Esophagus muscularis mucosa (tissue), 4 donors: ENCODE measurements around the gene FAM222B.

ENCODE experiments used
- EP300 ChIP-seq: sonication (generic); formaldehyde crosslinking; IDR thresholded peaks from one replicate; pipeline ENCODE4 v1.6.1; 2017; ENCODE audit warnings: antibody characterized with exemption
- POLR2A ChIP-seq: fragments of 450-650 bp; IDR thresholded peaks from one replicate; pipeline ENCODE4 v1.6.1; 2017; ENCODE audit warnings: antibody characterized with exemption, moderate library complexity, mild to moderate bottlenecking, low read depth
- POLR2AphosphoS5 ChIP-seq, 2 donors: sonication (generic); formaldehyde crosslinking; IDR thresholded peaks; one replicate each; pipeline ENCODE4 v1.6.1; 2017; ENCODE audit warnings: antibody characterized with exemption in 2 of 2
- TF ChIP-seq, protein P1 (sequence below), 3 experiments: fragments of 200-600 bp in 2 of 3; fragments of 450-650 bp in 1 of 3; sonication (generic) in 2 of 3; IDR thresholded peaks; one replicate each; pipeline ENCODE4 v1.5.1; 2017 to 2019; ENCODE audit warnings: antibody characterized with exemption in 3 of 3, mild to moderate bottlenecking in 2 of 3, moderate library complexity in 1 of 3

DNA sequence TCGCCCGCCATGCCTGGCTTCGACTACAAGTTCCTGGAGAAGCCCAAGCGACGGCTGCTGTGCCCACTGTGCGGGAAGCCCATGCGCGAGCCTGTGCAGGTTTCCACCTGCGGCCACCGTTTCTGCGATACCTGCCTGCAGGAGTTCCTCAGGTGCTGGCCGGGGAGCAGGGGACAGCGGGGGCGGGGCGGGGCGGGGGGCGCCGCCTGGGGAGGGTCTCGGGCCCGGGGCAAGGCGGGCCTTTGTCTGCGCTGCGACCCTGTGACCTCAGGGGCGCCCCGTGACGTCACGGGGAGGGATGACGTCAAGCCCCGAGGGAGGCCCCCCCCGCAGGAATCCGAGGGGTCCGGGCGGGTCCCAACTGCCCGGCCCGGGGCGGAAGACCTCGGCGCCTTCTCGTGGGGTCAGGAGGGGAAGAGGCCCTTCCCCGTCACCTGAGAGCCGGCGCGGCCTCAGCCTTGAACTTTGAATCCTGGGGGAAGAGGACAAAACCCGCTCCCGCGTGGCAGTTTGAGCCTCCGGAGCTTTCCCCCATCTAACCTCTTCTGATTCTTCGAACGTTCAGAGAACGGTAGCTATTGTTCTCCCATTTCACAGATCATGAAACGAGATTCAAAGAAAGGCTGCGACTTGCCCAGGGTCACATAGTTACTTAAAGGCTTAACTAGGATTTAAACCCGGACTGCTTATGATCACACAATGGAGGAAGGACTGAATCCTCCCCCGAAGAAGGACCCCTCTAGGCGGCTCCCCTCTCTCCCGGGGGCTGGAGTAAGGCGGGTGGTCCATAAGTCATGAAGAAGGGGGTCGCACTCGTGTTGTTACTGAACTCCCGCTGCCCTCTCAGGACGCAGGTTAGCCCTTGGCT lies 98.3 kb downstream of the FAM222B start:
- TF ChIP-seq, protein P1, sequence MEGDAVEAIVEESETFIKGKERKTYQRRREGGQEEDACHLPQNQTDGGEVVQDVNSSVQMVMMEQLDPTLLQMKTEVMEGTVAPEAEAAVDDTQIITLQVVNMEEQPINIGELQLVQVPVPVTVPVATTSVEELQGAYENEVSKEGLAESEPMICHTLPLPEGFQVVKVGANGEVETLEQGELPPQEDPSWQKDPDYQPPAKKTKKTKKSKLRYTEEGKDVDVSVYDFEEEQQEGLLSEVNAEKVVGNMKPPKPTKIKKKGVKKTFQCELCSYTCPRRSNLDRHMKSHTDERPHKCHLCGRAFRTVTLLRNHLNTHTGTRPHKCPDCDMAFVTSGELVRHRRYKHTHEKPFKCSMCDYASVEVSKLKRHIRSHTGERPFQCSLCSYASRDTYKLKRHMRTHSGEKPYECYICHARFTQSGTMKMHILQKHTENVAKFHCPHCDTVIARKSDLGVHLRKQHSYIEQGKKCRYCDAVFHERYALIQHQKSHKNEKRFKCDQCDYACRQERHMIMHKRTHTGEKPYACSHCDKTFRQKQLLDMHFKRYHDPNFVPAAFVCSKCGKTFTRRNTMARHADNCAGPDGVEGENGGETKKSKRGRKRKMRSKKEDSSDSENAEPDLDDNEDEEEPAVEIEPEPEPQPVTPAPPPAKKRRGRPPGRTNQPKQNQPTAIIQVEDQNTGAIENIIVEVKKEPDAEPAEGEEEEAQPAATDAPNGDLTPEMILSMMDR (IDR thresholded peaks at IDR 0.05) = no peak
- TF ChIP-seq POLR2A = peak; percentile 59
- TF ChIP-seq POLR2AphosphoS5 (IDR thresholded peaks at IDR 0.05) = no peak
- no peak for TF ChIP-seq EP300
